ENCODE measurements around the gene LTBP3. TPM values are rescaled to one million over a fixed set of nuclear protein-coding genes. Genes with fewer than 3 reads are reported as not detected.

Gene LTBP3
- total RNA-seq, 4 donors from 2014 or later, result 48.7 to 467 (median 140) TPM

GRCh38 chr11:65496304-65497140 lies 61.6 kb downstream of the LTBP3 start:
- in situ Hi-C loops (cut with MboI; ENCODE audit: low pct_ligation_motif_present in 1 of 4, low pct_unique_long_range_greater_than_20kb in 1 of 4, low sequenced_read_pairs in 3 of 4), result no loop called here
- H3K27me3 ChIP-seq, result no peaks in the 10 kb centered on the region
- peak overlapping the region; percentile 3 to 74 (median 29) for H3K4me3 ChIP-seq
- intact Hi-C loops (cut with DNase I; ENCODE audit: low total_unique reads), result loop anchor here (5.0 kb wide), 1 partner anchor 74 kb away; the partner anchor contains the start of gene NEAT1
- no peaks in the 10 kb centered on the region for H3K9me3 ChIP-seq
- TF ChIP-seq CTCF (IDR thresholded peaks at IDR 0.05) (no peak), POLR2AphosphoS5 (IDR thresholded peaks at IDR 0.05) (no peak), POLR2A (IDR thresholded peaks at IDR 0.05) (no peak), EP300 (IDR thresholded peaks at IDR 0.05; ENCODE audit: low read depth) (no peak)
- H3K4me1 ChIP-seq, result peaks cover 55 to 56% (median 56%) of the 10 kb centered on the region in 4 donors
- 12 to 28% methylated on average over 8 to 15 of the region's 15 CpGs for WGBS, 2 donors (ENCODE audit: low coverage in 1 of 2)
- DNase-seq, result no peak
- peaks cover 0 to 12% (median 2%) of the 10 kb centered on the region in 4 donors for H3K36me3 ChIP-seq
- H3K27ac ChIP-seq, result peak overlapping the region; percentile 98 to 100 (median 99)

- intact Hi-C loops (cut with DNase I; ENCODE audit: low total_unique reads) (no loop called here), in situ Hi-C loops (cut with MboI; ENCODE audit: low pct_ligation_motif_present in 1 of 4, low pct_unique_long_range_greater_than_20kb in 1 of 4, low sequenced_read_pairs in 3 of 4) (no loop called here)
- DNase-seq, result peak; percentile 83
- TF ChIP-seq POLR2AphosphoS5 (IDR thresholded peaks at IDR 0.05), result peak; percentile 66 to 90 (median 81)
- no peak for TF ChIP-seq EP300 (IDR thresholded peaks at IDR 0.05; ENCODE audit: low read depth)
- TF ChIP-seq CTCF (IDR thresholded peaks at IDR 0.05), result no peak
- peak; percentile 57 for TF ChIP-seq POLR2A (IDR thresholded peaks at IDR 0.05)
- Histone ChIP-seq H3K9me3 (no peaks in the 10 kb centered on the region), H3K27me3 (no peaks in the 10 kb centered on the region), H3K4me3 (peak overlapping the region in 1 of 4 donors; percentile 2), H3K36me3 (no peaks in the 10 kb centered on the region), H3K4me1 (peaks cover 84 to 86% (median 85%) of the 10 kb centered on the region in 4 donors), H3K27ac (peak overlapping the region; percentile 98 to 100 (median 99))
- 30 to 39% methylated on average over 3 to 12 of the region's 12 CpGs for WGBS, 2 donors (ENCODE audit: low coverage in 1 of 2)
These were observed 64.6 kb downstream of the LTBP3 start for GRCh38 chr11:65493367-65494176.

- in situ Hi-C loops (cut with MboI; ENCODE audit: low pct_ligation_motif_present in 1 of 4, low pct_unique_long_range_greater_than_20kb in 1 of 4, low sequenced_read_pairs in 3 of 4) (no loop called here), intact Hi-C loops (cut with DNase I; ENCODE audit: low total_unique reads) (no loop called here)
- TF ChIP-seq EP300 (IDR thresholded peaks at IDR 0.05; ENCODE audit: low read depth) (peak; percentile 51), POLR2AphosphoS5 (IDR thresholded peaks at IDR 0.05) (peak; percentile 62 to 85 (median 67)), CTCF (IDR thresholded peaks at IDR 0.05) (no peak), POLR2A (IDR thresholded peaks at IDR 0.05) (peak; percentile 63)
- Histone ChIP-seq H3K27me3 (no peaks in the 10 kb centered on the region), H3K4me3 (peak overlapping the region in 1 of 4 donors; percentile 4), H3K4me1 (peaks cover 92 to 94% (median 93%) of the 10 kb centered on the region in 4 donors), H3K27ac (peak overlapping the region; percentile 98 to 100 (median 99)), H3K36me3 (no peaks in the 10 kb centered on the region), H3K9me3 (no peaks in the 10 kb centered on the region)
- DNase-seq, result peak; percentile 87
- 17 to 29% methylated on average over 2 to 6 of the region's 6 CpGs for WGBS, 2 donors (ENCODE audit: low coverage in 1 of 2)
These were observed 65.4 kb downstream of the LTBP3 start for GRCh38 chr11:65492637-65493366.

Data from transverse colon (tissue), 4 donors.